Measurements from ENCODE around the gene NIPAL3.
"Not testable (repeated sequence)": the region's sequence is repeated elsewhere in the genome, so short reads cannot be mapped to it uniquely, and the experiment has no call there.

The NIPAL3 gene

GRCh38 chr1:24440436-24440835, 24.8 kb downstream of the NIPAL3 start:
- Mint-ChIP-seq H3K36me3 (ENCODE audit: low read depth) (peaks cover 7% of the 10 kb centered on the region), H3K4me3 (no peak overlapping the region), H3K27me3 (ENCODE audit: low read depth) (no peaks in the 10 kb centered on the region), H3K9me3 (no peaks in the 10 kb centered on the region), H3K4me1 (peaks cover 47% of the 10 kb centered on the region), H3K27ac (peak overlapping the region in 1 of 3 experiments; percentile 40)
- no peak for TF ChIP-seq CTCF (IDR thresholded peaks at IDR 0.05; ENCODE audit: unreplicated experiment in 3 of 3)

- Mint-ChIP-seq H3K27me3 (ENCODE audit: low read depth) (no peaks in the 10 kb centered on the region), H3K36me3 (ENCODE audit: low read depth) (peaks cover 16% of the 10 kb centered on the region), H3K27ac (no peak overlapping the region), H3K9me3 (no peaks in the 10 kb centered on the region), H3K4me3 (no peak overlapping the region), H3K4me1 (peaks cover 47% of the 10 kb centered on the region)
- TF ChIP-seq CTCF (IDR thresholded peaks at IDR 0.05; ENCODE audit: unreplicated experiment in 3 of 3): no peak
These were observed 25.9 kb downstream of the NIPAL3 start for GRCh38 chr1:24441480-24441879.

- no peak for TF ChIP-seq CTCF (IDR thresholded peaks at IDR 0.05; ENCODE audit: unreplicated experiment in 3 of 3)
- Mint-ChIP-seq H3K27me3 (ENCODE audit: low read depth) (no peaks in the 10 kb centered on the region), H3K4me1 (peaks cover 47% of the 10 kb centered on the region), H3K4me3 (no peak overlapping the region), H3K9me3 (no peaks in the 10 kb centered on the region), H3K27ac (no peak overlapping the region), H3K36me3 (ENCODE audit: low read depth) (peaks cover 22% of the 10 kb centered on the region)
These were observed 26.5 kb downstream of the NIPAL3 start for GRCh38 chr1:24441996-24442668.

GRCh38 chr1:24442764-24443163, 27.2 kb downstream of the NIPAL3 start:
- no peak overlapping the region for H3K4me3 Mint-ChIP-seq
- peaks cover 25% of the 10 kb centered on the region for H3K36me3 Mint-ChIP-seq (ENCODE audit: low read depth)
- peaks cover 43% of the 10 kb centered on the region for H3K4me1 Mint-ChIP-seq
- H3K9me3 Mint-ChIP-seq: no peaks in the 10 kb centered on the region
- H3K27me3 Mint-ChIP-seq (ENCODE audit: low read depth): no peaks in the 10 kb centered on the region
- TF ChIP-seq CTCF (IDR thresholded peaks at IDR 0.05; ENCODE audit: unreplicated experiment in 3 of 3): no peak
- H3K27ac Mint-ChIP-seq: peak overlapping the region in 2 of 3 experiments; percentile 46 to 74

- no peak for TF ChIP-seq CTCF (IDR thresholded peaks at IDR 0.05; ENCODE audit: unreplicated experiment in 3 of 3)
- H3K27ac Mint-ChIP-seq: peak overlapping the region in 2 of 3 experiments; percentile 46 to 74
- H3K4me1 Mint-ChIP-seq: peaks cover 42% of the 10 kb centered on the region
These were observed 27.6 kb downstream of the NIPAL3 start for GRCh38 chr1:24443241-24443656.

GRCh38 chr1:24446446-24446845, 30.8 kb downstream of the NIPAL3 start:
- H3K4me3 Mint-ChIP-seq; H3K9me3 Mint-ChIP-seq; H3K27me3 Mint-ChIP-seq (ENCODE audit: low read depth); H3K27ac Mint-ChIP-seq: not testable (repeated sequence)
- Mint-ChIP-seq H3K4me1 (peaks cover 17% of the 10 kb centered on the region), H3K36me3 (ENCODE audit: low read depth) (peaks cover 35% of the 10 kb centered on the region)

More at GRCh38 chr1:24443241-24443656, 27.6 kb downstream of the NIPAL3 start:
- Mint-ChIP-seq H3K4me3 (no peak overlapping the region), H3K9me3 (no peaks in the 10 kb centered on the region), H3K36me3 (ENCODE audit: low read depth) (peaks cover 25% of the 10 kb centered on the region), H3K27me3 (ENCODE audit: low read depth) (no peaks in the 10 kb centered on the region)

All from nephron (organoid).